ENCODE measurements around the gene QSER1.

The QSER1 gene

DNA sequence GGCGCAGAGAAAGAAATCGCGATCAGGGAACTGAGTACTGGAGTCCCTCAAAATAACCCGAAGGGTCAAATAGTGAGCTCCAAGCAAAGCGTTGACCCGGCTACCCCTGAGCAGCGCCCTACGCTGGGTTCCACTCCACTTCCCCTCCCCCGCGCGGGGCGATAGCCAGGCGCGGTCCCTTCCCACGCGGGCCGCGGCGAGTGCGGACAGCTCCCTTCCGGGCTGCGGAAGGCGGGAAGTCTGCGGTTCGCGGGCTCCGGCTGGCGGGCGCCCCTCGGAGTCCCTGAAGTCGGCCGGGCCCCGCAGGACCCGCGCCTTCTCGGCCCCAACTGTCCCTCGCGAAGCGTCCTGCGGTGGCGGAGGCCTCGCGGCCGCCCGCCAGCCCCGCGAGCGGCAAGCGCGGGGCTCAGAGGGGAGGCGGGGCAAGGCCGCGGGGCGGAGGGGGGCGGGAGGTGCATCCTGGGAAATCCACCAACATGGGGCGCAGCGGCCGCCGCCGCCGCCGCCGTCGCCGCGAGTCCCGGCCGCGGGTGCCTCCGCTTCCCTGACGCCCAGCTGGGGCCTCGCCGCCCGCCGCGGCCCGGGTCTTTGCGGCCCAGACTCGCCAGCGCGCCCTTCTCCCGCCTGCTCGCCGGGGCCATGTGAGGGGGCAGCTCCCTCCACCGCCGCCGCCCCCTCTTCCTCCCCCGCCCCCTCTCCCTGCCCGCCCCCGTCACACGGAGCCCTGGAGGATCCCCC lies at the start of gene QSER1:
Gene QSER1, plus strand, starts transcription at position 457 of the 738 bp plus-strand sequence. CDS start 315 bp downstream, outside the sequence.
- DNase-seq (ENCODE audit: extremely low spot score) = peak; percentile 74
- POLR2A ChIA-PET = interaction anchor here (0.6 to 2.4 kb wide), 12 partner anchors 10 to 309 kb away, joined by 3 to 8 read pairs (median 4); partner anchors contain the start of gene EIF3M
- TF ChIP-seq HDGF (IDR thresholded peaks at IDR 0.05; ENCODE audit: borderline replicate concordance) (no peak), FOXM1 (IDR thresholded peaks at IDR 0.05; ENCODE audit: borderline replicate concordance) (peak; percentile 55; the same call in 1 of the 2 replicates), SUZ12 (IDR thresholded peaks at IDR 0.05) (no peak), SP1 (IDR thresholded peaks at IDR 0.05) (no peak), L3MBTL2 (conservative IDR thresholded peaks at IDR 0.05) (peak; percentile 68), ARNT (IDR thresholded peaks at IDR 0.05) (no peak)
- TF ChIP-seq, protein P1, sequence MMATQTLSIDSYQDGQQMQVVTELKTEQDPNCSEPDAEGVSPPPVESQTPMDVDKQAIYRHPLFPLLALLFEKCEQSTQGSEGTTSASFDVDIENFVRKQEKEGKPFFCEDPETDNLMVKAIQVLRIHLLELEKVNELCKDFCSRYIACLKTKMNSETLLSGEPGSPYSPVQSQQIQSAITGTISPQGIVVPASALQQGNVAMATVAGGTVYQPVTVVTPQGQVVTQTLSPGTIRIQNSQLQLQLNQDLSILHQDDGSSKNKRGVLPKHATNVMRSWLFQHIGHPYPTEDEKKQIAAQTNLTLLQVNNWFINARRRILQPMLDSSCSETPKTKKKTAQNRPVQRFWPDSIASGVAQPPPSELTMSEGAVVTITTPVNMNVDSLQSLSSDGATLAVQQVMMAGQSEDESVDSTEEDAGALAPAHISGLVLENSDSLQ (IDR thresholded peaks at IDR 0.05) = no peak
- CTCF ChIA-PET = interaction anchor here (0.6 to 1.0 kb wide), 2 partner anchors 83 to 480 kb away, joined by 3 read pairs; no protein-coding TSS in a partner anchor

DNA sequence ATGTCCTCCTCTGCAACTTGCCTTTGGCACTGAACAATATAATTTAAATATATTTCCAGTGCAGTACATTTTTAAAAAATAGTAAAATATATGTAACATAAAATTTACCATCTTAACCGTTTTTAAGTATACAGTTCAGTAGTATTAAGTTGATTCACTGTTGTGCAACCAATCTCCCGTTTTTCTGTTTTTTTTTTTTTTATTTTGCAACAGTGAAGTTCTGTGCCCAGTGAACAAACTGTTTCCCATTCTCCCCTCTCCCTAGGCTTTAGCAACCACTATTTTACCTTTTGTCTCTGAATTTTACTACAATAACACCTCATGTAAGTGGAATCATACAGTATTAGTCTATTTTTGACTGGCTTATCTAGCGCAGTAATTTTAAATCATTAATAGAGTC lies 49.1 kb upstream of the QSER1 start:
- TF ChIP-seq NFRKB (IDR thresholded peaks at IDR 0.05) (no peak), SP1 (IDR thresholded peaks at IDR 0.05) (no peak), BHLHE40 (IDR thresholded peaks at IDR 0.05; ENCODE audit: borderline replicate concordance) (no peak), ELF4 (IDR thresholded peaks at IDR 0.05) (no peak), TARDBP (IDR thresholded peaks at IDR 0.05) (no peak), FOXA1 (IDR thresholded peaks at IDR 0.05) (no peak), LEF1 (IDR thresholded peaks at IDR 0.05; ENCODE audit: borderline replicate concordance) (no peak), FOXK2 (IDR thresholded peaks at IDR 0.05) (no peak), ARNT (IDR thresholded peaks at IDR 0.05) (no peak), CTBP1 (IDR thresholded peaks at IDR 0.05; ENCODE audit: borderline replicate concordance) (no peak), HDGF (IDR thresholded peaks at IDR 0.05; ENCODE audit: borderline replicate concordance) (no peak)
- TF ChIP-seq, protein P1 (IDR thresholded peaks at IDR 0.05) = no peak
- POLR2A ChIA-PET = no interaction called here
- no peak for DNase-seq (ENCODE audit: extremely low spot score)
- CTCF ChIA-PET = no interaction called here

DNA sequence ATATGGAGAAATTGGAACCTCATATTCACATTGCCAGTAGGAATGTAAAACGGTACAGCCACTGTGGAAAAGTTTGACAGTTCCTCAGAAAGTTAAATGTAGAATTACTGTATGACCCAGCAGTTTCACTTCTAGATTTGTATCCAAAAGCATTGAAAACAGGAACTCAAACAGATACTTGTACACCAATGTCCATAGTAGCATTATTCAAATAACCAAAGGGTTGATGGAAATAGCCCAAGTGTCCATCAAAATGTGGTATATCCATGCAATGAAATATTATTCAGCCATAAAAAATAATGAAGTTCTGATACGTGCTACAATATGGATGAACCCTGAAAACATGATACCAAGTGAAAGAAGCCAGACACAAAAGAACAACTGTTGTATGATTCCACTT lies 45.1 kb upstream of the QSER1 start:
- CTCF ChIA-PET = interaction anchor here (0.8 kb wide), 1 partner anchor 39 kb away, joined by 3 read pairs; no protein-coding TSS in a partner anchor

DNA sequence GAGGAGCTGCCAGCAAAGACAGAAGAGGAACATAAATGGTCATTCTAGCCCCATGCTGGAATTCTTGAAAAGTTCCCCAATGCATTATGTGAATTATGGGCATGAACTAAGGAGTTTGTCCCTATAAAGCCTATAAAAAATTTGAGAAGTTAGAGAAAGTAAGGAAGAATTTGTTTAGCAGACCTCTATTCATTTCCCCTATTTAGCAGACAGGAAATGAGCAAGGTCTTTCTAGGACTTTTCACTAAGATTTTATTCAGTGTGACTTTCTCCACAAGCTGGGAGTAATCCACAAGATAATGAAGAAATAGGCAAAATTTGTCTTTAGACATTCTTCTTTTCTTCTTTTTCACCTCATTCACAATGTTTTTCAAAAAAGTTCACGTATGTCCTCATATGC lies 42.9 kb upstream of the QSER1 start:
- ChIA-PET POLR2A (no interaction called here), CTCF (no interaction called here)
- no peak for TF ChIP-seq FOXM1 (IDR thresholded peaks at IDR 0.05; ENCODE audit: borderline replicate concordance)
- TF ChIP-seq HDGF (IDR thresholded peaks at IDR 0.05; ENCODE audit: borderline replicate concordance) = no peak
- TF ChIP-seq NFRKB (IDR thresholded peaks at IDR 0.05) = no peak
- TF ChIP-seq FOXA1 (IDR thresholded peaks at IDR 0.05) = no peak
- no peak for TF ChIP-seq LEF1 (IDR thresholded peaks at IDR 0.05; ENCODE audit: borderline replicate concordance)
- no peak for TF ChIP-seq SUZ12 (IDR thresholded peaks at IDR 0.05)
- no peak for TF ChIP-seq TARDBP (IDR thresholded peaks at IDR 0.05)
- TF ChIP-seq CTBP1 (IDR thresholded peaks at IDR 0.05; ENCODE audit: borderline replicate concordance) = no peak
- TF ChIP-seq ARNT (IDR thresholded peaks at IDR 0.05) = no peak
- TF ChIP-seq ZNF384 (IDR thresholded peaks at IDR 0.05) = no peak
- no peak for TF ChIP-seq ELF4 (IDR thresholded peaks at IDR 0.05)
- no peak for TF ChIP-seq BHLHE40 (IDR thresholded peaks at IDR 0.05; ENCODE audit: borderline replicate concordance)
- no peak for TF ChIP-seq SP1 (IDR thresholded peaks at IDR 0.05)
- no peak for TF ChIP-seq L3MBTL2 (conservative IDR thresholded peaks at IDR 0.05)
- TF ChIP-seq, protein P1 (IDR thresholded peaks at IDR 0.05) = no peak
- no peak for TF ChIP-seq FOXK2 (IDR thresholded peaks at IDR 0.05)
- no peak for DNase-seq (ENCODE audit: extremely low spot score)

More for the DNA sequence above, 45.1 kb upstream of the QSER1 start:
- POLR2A ChIA-PET = no interaction called here
- no peak for DNase-seq (ENCODE audit: extremely low spot score)
- TF ChIP-seq HDGF (IDR thresholded peaks at IDR 0.05; ENCODE audit: borderline replicate concordance) (no peak), SP1 (IDR thresholded peaks at IDR 0.05) (no peak), NFRKB (IDR thresholded peaks at IDR 0.05) (no peak), FOXA1 (IDR thresholded peaks at IDR 0.05) (no peak), CTBP1 (IDR thresholded peaks at IDR 0.05; ENCODE audit: borderline replicate concordance) (no peak), BHLHE40 (IDR thresholded peaks at IDR 0.05; ENCODE audit: borderline replicate concordance) (no peak), ZNF384 (IDR thresholded peaks at IDR 0.05) (no peak), ELF4 (IDR thresholded peaks at IDR 0.05) (no peak)

DNA sequence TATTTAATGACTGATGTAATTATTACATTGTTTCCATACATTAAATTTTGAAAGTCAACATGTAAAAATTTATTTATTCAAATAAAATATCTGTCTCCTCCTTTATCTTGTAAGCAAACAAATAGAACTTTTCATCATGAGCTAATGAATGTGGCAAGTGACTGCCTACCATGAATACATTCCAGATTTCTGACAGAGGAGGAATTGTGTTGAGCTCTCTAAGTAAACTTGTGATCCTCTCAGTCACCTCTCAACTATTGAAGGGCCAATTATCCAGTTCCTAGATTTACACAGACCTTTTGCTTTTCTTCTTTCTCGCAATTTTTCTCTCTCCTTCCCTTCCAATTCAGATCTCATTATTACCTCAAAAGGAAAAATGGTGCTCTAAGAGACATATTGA lies 41.4 kb upstream of the QSER1 start:
- ChIA-PET POLR2A (no interaction called here), CTCF (no interaction called here)
- no peak for DNase-seq (ENCODE audit: extremely low spot score)

DNA sequence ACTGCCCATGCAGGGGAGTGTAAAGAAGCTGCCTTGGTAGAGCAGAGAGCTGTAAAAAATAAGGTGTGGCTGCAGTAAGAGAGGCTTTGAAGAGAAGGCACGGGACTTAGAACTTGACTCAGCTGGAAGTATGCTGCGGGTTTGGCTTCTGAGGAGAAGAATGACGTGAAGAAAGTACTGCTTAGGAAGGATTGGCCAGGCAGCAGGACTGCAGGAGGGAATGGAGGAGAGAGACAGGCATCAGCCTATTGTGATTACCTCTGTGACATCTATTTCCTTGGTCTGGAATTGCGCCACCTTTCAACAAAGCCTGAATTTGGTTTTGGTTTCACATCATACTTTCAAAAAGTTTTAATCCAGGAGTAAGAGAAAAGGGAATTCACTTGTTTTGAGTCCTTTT lies 40.4 kb upstream of the QSER1 start:
- DNase-seq (ENCODE audit: extremely low spot score) = no peak
- CTCF ChIA-PET = no interaction called here
- POLR2A ChIA-PET = no interaction called here
- TF ChIP-seq NFRKB (IDR thresholded peaks at IDR 0.05) (no peak), L3MBTL2 (conservative IDR thresholded peaks at IDR 0.05) (no peak), ELF4 (IDR thresholded peaks at IDR 0.05) (no peak), HDGF (IDR thresholded peaks at IDR 0.05; ENCODE audit: borderline replicate concordance) (no peak)

More for the DNA sequence above, 41.4 kb upstream of the QSER1 start:
- no peak for TF ChIP-seq HDGF (IDR thresholded peaks at IDR 0.05; ENCODE audit: borderline replicate concordance)

Data from HEK293T (cell line).